Body of pancreas (tissue), 4 donors: ENCODE measurements around the gene NRXN2.

ENCODE experiments used
- POLR2A ChIP-seq, 3 donors: fragments of 450-650 bp; IDR thresholded peaks; one replicate each; pipeline ENCODE4 v1.6.1; 2016; ENCODE audit warnings: antibody characterized with exemption in 3 of 3, mild to moderate bottlenecking in 2 of 3
- TF ChIP-seq, protein P1 (sequence below), 7 experiments: fragments of 450-650 bp in 4 of 7; fragments of 200-600 bp in 3 of 7; sonication (generic) in 3 of 7; IDR thresholded peaks; one replicate each; pipeline ENCODE4 v1.5.1; 2016 to 2019; ENCODE audit warnings: antibody characterized with exemption in 7 of 7

GRCh38 chr11:64632237-64632636, 90.8 kb downstream of the NRXN2 start:
- TF ChIP-seq, protein P1, sequence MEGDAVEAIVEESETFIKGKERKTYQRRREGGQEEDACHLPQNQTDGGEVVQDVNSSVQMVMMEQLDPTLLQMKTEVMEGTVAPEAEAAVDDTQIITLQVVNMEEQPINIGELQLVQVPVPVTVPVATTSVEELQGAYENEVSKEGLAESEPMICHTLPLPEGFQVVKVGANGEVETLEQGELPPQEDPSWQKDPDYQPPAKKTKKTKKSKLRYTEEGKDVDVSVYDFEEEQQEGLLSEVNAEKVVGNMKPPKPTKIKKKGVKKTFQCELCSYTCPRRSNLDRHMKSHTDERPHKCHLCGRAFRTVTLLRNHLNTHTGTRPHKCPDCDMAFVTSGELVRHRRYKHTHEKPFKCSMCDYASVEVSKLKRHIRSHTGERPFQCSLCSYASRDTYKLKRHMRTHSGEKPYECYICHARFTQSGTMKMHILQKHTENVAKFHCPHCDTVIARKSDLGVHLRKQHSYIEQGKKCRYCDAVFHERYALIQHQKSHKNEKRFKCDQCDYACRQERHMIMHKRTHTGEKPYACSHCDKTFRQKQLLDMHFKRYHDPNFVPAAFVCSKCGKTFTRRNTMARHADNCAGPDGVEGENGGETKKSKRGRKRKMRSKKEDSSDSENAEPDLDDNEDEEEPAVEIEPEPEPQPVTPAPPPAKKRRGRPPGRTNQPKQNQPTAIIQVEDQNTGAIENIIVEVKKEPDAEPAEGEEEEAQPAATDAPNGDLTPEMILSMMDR (IDR thresholded peaks at IDR 0.05) = no peak
- TF ChIP-seq POLR2A (IDR thresholded peaks at IDR 0.05) = no peak
